Hematopoietic multipotent progenitor cell treated with erythropoietin and hydrocortisone succinate and interleukin-3 and kit ligand, for 6 days (in vitro differentiated cells): ENCODE measurements around the gene DCHS2.
A peak's percentile ranks its signal among the peaks of the same experiment; 100 is the strongest.
"Not testable (repeated sequence)": the region's sequence is repeated elsewhere in the genome, so short reads cannot be mapped to it uniquely, and the experiment has no call there.

Experiments
- DNase-seq: peaks from one replicate; pipeline ENCODE4 v3.0.0-alpha.2; 2015

DCHS2 gene

DNA sequence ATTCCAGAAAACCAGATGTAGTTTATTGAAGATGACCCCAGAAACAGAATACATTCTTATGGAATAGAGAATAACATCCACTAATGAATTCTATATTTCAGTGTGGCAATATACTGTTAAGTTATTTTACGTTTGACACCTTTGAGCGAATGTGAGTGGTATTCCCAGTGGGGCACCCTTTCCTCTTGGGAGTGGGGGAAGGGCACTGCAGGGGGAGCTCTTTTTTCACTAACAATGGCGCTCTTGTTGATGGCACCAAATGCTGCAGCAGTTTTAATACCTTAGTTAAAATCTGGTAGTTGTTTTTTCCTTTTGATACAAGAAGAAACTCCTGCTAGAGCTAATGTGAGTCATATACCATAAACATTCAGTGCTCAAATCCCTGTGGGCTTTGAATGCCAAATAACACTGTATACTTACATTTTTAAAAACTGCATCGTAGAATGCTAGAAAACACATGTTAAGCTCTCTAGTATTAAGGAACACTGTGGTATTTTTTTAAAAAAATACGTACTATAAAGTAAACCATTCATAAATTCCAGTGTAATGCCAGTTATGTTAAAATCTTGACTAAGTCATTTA is 178.5 kb downstream of the DCHS2 start:
- DNase-seq: no peak

DNA sequence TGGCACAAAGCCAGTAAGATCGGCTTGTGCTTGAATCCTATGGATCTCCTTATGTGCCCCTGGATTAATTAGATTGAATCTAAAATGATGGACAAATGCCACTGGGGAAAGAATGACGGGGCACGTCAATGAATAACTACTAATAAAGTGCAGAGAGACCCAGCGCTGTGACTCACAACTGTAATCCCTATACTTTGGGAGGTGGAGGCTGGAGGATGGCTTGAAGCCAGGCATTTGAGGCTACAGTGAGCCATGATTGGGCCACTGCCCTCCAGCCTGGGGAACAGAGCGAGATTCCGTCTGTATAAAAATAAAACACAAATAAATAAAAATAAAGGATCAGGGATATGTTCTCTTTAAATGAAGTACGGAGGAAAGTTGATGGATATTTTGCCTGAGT is 179.4 kb downstream of the DCHS2 start:
- DNase-seq: no peak

DNA sequence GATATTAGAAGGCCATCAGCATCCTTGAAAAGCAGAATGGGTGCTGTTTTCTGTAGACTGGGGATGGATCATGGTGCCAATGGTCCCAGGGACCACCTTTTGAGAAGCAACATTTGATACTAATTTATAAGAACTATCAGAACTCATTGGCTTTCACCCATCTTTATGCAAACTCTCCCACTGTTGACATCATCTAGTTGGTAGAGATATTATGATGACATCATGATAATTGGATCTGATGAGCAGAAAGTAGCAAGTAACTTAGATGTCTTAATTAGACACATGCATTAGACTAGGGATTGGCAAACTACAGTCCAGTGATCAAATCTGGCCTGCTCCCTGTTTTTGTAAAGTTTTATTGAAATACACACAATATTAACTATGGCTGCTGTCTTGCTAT is 181.0 kb downstream of the DCHS2 start:
- no peak for DNase-seq

DNA sequence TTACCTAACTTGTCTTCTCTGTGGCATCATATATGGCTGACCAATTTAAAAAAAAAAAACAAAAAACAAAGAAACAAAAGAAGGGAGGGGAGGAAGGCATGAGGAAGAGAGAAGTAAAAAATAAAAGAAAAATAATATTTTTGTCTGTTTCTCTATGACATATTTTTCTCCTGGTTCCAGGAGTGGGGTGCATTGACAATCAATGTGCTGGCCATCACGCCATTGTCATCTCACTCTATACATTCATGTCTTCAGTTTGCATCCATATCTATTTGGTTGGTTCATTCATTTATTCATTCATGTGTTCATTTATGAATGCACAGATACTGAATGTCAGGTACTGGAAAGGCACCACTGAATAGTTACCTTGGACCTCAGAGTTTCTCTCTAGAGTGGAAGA is 183.4 kb downstream of the DCHS2 start:
- DNase-seq: no peak

DNA sequence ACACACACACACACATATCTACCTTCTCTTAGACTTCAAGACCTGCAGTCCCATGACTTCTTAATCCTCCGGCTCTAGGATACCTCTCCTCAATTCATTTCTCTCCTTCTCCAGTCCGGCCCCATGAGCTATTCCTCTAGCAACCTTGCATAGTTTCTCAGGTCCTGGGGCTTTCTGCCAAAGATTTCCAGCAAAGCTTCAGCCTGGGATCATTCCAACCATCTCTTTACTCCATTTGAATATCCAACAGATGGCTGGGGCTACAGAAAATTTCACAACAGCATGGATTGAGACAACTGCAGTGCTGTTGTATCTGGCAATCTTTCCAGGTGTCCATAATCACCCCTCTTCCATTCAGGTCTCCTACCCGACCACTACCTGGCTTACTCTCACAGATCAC is 184.1 kb downstream of the DCHS2 start:
- no peak for DNase-seq

DNA sequence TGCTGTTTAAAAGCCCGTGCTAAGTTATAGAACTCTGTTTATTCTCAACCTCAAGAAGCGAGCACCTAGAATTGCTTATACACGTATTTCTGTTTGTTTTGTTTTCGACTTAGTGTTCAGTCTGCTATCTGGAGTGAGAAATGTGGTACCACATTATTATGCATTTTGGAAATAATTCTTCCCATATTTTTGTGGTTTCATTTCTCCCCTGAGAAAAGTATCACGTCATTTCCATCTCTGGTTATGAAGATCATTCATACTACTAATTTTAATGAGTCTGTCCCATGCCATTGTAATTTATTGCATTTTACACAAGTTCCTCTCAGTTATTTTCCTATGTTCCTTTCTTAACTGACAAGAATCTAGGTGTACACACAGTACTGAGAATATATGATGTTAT is 186.0 kb downstream of the DCHS2 start:
- no peak for DNase-seq

DNA sequence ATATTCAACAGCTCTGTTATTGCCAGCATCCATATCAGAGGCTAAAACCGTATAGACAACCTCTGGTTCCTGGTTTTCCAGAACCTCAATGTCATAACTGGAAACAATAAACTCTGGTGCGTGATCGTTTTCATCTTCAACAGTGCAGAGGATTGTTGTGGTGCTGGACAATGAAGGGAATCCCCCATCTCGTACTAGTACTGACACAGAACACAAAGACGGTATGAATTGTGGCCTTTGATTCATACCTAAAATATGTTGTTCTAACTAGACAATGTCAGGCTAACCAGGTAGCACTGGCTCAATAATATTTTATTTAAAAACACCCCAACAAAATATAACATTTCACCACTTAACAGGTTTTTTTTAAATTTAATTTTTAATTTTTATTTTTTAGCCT is 186.9 kb downstream of the DCHS2 start:
- no peak for DNase-seq

DNA sequence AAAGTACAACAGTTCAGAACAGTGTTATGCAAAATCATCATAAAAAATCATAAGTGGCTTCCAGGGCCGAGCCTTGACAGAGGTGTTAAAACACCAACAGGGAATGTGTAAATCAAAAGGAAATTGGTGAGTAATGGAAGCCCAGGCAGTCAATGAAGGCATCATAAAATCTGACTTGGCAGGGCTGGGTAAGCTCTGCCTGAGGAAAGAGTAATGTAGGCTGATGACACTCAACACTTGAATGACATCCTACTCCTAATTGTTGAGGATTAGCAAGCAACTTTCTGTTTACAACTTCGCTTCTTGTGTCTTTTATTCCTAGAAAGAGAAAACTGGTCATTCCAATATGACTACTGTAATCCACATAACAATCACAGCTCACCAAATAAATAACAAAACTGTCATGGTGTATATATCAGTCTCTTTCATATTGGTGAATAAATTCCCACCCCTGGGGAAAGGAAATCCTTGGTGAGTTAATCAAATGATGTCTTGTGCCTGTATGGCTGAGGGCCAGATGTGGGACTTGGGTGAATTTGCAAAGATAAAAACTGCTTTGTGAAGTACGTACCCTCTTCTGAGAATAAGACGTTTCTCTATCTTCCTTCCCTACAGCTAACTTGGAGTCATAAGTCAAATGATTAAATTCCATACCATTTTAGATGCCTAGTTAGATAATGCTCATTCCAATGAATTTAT is 196.8 kb downstream of the DCHS2 start:
- no peak for DNase-seq

DNA sequence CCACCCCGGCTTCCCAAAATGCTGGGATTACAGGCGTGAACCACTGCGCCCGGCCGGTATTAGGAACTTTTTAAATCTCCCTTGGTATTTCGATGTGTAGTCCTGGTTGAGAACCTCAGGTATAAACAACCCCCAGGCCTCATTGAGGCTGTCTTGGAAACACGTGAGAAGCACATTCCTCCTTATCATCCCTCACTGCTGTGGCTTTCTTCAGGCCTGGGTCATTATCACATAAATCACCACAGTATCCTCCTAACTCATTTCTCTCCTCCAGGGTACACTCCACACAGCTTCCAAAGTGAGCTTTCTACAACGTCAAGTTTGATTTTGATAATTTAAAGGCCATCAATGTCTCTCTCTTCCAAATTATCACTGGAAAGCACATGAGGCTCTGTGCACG is 198.2 kb downstream of the DCHS2 start:
- no peak for DNase-seq

DNA sequence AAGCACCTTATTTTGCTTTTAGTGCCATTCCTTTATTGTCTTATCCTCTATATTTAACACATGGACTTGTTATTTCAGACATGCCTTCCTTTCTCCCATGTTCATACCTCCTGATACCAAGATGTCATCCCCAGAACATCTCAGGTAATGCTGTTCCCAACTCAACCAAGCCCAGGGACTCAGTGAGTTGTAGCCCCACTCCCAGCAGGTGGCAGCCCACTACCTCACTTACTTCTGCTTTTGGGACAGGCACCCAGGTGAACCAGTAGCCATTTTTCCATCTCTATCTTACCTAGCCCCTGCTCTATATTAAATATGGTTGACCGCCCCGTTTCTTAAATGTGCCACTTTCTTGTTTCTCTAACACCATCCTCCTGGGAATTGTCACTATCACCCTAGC is 199.0 kb downstream of the DCHS2 start:
- DNase-seq: no peak

DNA sequence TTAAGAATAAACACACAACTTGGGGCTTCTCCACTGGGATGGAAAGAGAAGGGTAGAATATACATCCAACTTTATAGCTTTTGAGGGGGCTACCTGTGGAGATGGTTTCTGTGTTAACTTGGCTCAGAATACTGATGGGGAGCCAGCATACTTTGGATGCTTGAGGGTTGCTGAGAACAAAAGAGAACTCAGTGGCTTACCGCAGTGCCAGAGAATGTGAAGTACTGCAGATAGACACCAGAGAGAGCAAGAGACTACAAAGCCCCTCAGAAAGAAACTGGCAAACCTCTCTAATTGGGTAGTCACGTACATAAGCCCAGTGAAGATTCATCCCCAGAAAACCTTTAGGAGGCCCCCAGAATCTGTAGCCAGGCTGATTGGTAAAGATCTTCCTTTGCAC is 214.4 kb downstream of the DCHS2 start:
- DNase-seq: no peak

DNA sequence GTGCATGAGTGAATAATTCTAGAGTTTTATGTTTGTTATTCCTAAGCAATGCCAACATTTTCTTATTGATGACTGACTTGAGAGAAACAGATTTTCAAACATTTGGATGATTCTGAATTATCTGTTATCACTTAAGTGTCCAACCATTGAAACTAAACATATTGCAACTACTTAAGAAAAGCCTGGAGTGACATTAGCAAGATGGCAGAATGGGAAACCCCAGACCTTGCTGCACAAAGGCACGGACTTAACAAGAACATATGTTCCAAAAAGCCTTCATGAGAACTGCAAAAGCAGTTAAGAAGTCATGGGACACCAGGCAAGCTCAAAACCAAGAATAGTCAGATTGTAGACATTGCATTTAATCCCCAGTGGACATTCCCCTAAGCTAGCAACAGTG is 215.1 kb downstream of the DCHS2 start:
- DNase-seq: no peak

DNA sequence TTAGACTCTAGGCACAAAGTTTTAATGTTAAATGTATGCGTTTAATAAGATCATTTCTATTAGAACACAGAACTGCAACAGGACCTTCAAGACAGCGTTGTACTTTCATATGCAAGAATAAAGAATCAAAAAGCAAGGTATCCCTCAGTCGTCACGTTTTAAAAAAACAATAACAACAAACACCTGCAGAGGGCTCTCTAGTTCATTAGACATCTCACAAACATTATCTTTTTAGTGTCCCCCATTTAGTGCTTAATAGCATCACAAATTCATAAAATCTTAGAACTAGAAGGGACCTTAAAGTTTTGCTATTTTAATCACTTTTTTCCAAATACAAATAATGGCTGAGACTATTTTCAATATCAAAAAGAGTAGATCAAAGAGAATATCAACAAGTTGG is 236.6 kb downstream of the DCHS2 start:
- DNase-seq: peak; percentile 2

DNA sequence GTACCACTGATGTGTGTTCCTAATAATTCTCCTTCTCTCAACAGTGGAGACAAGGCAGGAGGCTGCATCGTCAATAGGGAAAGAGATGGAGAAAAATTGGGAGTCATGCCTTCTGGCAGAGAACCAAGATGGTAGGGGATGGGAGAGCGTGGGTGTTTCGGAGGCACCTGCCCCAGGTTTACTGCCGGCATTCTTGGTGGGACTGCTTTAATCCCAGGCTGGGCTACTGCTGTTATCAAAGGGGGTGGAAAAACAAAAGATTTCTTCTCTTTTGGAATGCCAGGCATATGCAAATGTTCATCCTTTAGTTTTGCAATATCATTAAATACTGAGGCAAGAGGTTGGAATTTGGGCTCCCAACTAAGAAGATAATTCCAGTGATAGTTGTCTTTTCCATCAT is 257.0 kb downstream of the DCHS2 start:
- no peak for DNase-seq

DNA sequence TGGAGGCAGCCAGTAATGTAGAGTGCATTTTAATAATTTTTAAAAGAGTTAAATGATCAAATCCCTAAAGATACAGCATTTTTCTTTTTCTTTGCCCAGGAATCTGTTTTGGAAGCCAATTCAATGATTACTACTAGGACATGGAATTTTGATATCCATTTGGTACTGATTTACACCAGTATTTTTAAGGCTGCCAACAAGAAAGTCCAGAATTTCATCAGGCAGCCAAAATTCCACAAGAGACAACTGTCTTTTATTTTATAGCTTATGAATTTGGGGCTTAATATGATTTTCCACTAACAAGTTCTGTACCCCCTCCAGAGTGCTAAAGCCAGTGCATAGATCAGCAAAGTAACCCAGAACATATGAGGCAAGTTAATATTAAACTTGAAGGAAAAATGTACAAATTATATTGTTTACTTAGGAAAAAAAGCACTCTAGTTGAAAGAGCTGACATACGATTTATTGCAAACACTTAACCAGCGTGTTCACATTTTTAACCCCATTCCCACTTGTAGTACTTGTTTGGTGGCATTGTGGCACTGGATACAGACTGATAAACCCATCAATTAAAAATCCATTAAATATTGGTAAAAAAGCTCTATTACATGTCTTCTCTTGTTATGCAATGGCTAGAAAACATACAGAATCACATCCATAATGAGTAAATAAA is 259.7 kb downstream of the DCHS2 start:
- no peak for DNase-seq

DNA sequence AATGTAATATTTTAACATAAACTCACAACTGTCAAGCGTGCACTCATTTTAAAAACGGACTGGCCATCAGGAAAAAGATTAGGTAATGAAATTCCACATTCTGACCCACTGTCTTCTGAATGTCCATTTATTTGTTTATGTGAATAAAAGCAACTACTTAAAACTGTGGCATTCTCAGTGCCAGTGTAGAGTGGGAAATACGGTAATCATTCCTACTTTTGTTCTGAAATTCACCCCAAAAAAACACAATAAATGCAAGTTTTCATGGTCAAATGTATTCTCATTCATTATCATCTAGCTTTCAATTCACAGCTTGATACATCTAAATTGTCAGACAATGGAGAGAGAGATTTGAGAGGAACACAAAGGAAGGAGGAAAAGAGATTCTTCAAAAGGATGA is 260.9 kb downstream of the DCHS2 start:
- DNase-seq: no peak

DNA sequence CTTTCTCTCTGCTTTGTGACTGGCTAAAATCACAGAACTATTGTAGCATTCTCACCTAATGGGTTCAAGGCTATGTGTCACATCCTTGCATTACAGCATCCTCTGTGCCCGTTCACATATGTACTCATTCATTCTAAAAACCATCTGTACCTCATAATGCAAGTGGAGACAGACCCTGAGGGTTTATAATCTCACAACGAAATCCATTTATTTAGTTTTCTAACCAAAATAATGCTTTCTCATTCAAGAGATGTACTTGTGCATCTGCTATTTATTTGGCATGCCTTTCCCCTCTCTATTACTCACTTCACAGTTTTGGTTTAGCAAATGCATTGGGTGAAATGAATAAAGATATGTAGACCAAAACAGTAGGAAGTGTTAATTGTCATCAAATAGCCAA is 261.5 kb downstream of the DCHS2 start:
- DNase-seq: no peak

DNA sequence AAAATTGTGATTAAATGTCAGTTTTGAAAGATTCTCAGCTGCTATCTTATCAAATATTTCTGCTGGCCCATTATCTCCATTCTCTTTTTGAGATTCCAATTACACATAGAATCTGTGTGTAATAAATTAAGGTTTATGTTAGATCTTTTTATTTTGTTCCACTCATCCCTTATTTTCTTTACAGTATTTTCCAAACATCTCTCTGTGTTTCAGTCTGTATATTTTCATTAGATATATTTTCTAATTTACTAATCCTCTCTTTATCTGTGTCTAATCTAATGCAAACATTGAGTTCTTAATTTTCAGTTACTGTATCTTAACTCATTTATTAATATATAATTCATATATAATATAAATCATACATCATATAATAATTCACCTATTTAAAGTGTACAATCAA is 268.7 kb downstream of the DCHS2 start:
- DNase-seq: no peak

DNA sequence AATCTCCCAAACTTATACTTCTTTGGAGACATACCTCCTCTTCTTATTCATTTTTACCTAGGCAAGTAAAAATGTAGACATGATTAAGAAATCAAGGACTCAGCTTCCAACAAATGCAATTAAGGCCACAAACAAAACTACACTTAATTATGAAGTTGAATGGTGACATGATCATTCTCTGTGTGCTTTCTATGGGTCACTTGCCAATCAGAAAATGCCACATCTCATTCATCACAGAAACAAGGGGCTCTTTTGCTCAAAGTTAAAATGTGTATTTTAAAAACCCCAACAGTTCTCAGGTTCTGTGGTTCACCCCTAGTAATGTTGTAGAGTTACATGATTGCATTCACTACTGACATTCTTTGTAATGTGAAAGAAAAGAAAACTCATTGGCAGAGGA is 273.5 kb downstream of the DCHS2 start:
- DNase-seq: no peak

DNA sequence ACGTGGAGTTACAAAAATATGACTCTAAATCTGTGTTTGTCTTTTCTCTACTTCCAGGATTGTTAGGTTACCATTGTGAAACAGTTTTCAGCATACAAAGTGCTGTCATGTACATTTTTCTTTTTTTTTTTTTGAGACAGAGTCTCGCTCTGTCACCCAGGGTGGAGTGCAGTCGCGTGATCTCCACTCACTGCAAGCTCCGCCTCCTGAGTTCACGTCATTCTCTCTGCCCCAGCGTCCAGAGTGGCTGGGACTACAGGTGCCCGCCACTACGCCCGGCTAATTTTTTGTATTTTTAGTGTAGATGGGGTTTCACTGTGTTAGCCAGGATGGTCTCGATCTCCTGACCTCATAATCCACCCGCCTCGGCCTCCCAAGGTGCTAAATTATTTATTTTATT is 274.2 kb downstream of the DCHS2 start:
- not testable (repeated sequence) for DNase-seq

DNA sequence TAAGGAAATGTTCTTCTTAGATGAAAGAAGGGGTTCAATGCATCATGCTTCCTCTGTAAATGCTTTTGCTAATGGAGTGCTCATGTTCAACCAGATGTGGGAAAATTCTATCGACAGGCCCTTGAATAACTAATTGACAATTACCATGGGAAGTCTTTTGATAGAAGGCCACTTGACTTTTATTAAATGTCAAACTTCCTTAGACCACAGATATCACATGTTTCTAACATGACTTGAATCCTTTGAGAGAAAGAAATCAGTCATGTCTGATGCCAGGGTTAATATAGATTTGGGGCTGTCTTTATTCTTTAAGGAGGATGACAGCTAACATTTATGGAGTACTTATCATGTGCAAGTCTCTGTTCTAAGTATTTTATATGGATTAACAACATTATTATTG is 280.1 kb downstream of the DCHS2 start:
- no peak for DNase-seq

DNA sequence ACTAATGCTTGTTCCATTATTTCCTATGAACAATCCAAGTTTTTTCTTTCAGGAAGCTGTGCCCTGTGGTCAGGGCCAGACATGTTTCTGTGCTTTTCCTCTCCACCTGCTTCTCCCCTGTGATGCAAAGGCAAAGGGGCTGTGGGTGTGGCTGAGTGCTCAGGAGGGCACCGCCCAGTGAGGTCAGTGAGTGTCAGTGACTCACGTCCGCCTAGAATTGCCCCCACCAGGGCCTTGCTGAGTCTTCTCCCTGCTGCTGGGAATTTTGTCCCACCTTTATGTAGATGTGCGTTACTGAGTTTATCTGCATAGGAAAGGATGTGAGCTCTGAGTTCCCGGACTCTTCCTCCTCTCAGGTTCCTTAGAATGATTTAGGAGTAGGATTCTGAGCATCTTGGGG is 283.2 kb downstream of the DCHS2 start:
- DNase-seq: no peak

DNA sequence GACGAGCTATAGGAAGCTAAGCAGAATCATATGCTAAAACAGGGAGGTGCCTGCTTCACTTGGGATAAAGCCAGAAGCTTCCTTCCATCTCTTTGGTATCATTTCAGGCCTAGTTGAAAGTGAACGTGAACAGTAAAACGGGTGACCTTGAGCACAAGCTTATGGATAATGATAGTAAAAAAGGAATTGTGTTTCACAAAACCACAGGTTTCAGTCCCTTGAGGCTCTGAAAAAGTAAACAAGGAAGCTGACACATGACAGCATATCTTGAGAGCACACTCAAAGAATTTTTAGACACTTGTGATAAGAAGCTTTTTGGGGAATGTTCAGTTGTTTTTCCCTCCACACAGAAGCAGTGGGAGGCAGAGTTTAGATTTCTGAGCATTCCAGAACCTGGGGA is 286.1 kb downstream of the DCHS2 start:
- DNase-seq: no peak

DNA sequence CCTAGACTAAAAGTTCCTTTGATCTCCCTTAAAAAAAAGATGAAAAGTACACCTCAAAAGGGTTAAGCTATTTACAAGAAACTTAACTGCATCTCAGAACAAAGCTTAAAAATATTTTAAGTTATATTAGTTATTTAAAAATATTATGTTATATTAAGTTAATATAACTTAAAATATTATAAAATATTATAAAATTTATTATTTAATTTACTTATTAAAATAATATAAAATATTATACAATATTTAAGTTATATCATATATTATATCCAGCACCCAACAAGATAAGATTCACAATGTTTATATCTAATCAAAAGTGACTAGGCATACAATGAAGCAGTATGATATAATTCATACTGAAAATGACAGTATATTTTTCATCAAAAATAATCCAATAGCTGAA is 296.9 kb downstream of the DCHS2 start:
- no peak for DNase-seq

DNA sequence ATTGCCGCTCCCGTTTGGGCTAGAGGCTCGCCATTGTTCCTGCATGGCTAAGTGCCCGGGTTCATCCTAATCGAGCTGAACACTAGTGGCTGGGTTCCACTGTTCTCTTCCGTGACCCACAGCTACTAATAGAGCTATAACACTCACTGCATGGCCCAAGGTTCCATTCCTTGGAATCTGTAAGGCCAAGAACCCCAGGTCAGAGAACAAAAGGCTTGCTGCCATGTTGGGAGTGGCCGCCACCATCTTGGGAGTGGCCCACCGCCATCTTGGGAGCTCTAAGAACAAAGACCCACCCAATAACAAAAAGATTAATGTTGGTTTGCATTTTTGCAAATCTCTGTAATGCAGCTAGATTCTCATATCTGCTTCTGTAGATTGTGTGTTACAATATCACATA is 299.0 kb downstream of the DCHS2 start:
- DNase-seq: no peak
